ENCODE results near the gene MECR.

The MECR gene

DNA sequence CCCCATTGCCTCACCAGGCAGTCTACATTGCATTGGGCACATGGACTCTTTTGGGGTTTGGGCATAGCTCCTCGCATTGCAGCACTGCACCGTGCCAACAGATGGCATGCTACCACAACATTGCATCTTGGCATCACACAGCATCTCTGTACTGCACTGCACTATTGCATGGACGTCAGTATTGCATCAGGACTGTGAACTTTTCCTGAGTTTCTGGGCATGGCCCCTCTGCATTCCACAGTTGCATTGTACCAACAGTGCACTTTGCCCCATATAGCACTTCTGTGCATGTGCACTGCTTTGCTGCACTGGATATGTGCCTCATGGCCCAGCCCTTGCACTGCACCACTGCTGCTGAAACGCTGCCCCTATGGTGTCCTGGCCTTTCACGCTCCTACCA, 15.1 kb upstream of the MECR start:
- no peak overlapping the region for H3K9ac ChIP-seq (ENCODE audit: low read depth in 1 of 2, low read length in 2 of 2)
- H3K27me3 ChIP-seq (ENCODE audit: control insufficient read depth in 2 of 2, insufficient read depth in 2 of 2, low read length in 2 of 2): peaks cover 0 to 3% of the 10 kb centered on the region in 2 donors
- H3K27ac ChIP-seq (ENCODE audit: low read depth in 2 of 2, low read length in 2 of 2): no peak overlapping the region
- no peaks in the 10 kb centered on the region for H3K36me3 ChIP-seq (ENCODE audit: control insufficient read depth in 2 of 2, insufficient read depth in 2 of 2, low read length in 2 of 2)
- H3K4me1 ChIP-seq (ENCODE audit: control insufficient read depth in 2 of 2, insufficient read depth in 2 of 2, low read length in 2 of 2): no peaks in the 10 kb centered on the region
- no peak overlapping the region for H3K4me3 ChIP-seq (ENCODE audit: low read length in 2 of 2)
- H3K9me3 ChIP-seq (ENCODE audit: control insufficient read depth in 2 of 2, low read length in 2 of 2): no peaks in the 10 kb centered on the region

DNA sequence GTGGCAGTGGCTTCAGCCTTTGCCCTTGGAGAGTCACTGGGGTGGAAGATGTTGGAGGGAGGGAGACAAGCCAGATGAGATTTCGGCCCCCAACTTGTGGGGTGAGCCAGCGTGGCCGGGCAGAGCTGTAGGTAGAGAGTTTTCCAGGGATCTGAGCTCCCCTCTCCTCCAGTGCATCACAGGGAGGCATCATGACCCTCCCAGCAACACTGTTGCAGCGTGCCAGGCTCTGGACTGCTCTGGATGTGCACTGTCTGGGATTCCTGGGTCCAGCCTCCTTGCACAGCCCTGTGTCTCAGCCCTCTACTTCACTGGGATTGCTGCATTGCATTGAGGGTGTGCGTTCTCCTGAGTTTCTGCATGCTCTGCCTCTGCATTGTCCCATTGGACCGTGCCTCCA, 14.5 kb upstream of the MECR start:
- Histone ChIP-seq H3K4me1 (ENCODE audit: control insufficient read depth in 2 of 2, insufficient read depth in 2 of 2, low read length in 2 of 2) (no peaks in the 10 kb centered on the region), H3K27me3 (ENCODE audit: control insufficient read depth in 2 of 2, insufficient read depth in 2 of 2, low read length in 2 of 2) (peaks cover 0 to 4% of the 10 kb centered on the region in 2 donors), H3K9ac (ENCODE audit: low read depth in 1 of 2, low read length in 2 of 2) (no peak overlapping the region), H3K4me3 (ENCODE audit: low read length in 2 of 2) (no peak overlapping the region), H3K36me3 (ENCODE audit: control insufficient read depth in 2 of 2, insufficient read depth in 2 of 2, low read length in 2 of 2) (no peaks in the 10 kb centered on the region), H3K27ac (ENCODE audit: low read depth in 2 of 2, low read length in 2 of 2) (no peak overlapping the region), H3K9me3 (ENCODE audit: control insufficient read depth in 2 of 2, low read length in 2 of 2) (no peaks in the 10 kb centered on the region)

DNA sequence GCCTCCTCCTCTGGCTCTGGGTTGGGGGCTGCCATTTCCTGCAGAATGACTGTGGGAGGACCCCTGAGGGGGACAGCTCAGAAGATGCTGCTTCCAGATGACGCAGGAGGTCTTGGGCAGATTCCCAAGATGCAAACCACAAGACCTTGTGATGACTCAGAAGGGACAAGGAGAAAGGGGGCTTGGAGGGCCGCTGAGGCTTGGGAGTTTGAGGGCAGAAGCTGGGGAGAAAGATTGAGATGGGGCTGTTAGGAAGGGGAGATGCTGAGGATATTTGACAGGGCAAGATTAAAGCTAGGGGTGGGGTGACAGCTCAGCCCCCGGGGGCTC, 13.1 kb upstream of the MECR start:
- Histone ChIP-seq H3K9ac (ENCODE audit: low read depth in 1 of 2, low read length in 2 of 2) (no peak overlapping the region), H3K4me3 (ENCODE audit: low read length in 2 of 2) (no peak overlapping the region), H3K27ac (ENCODE audit: low read depth in 2 of 2, low read length in 2 of 2) (no peak overlapping the region), H3K4me1 (ENCODE audit: control insufficient read depth in 2 of 2, insufficient read depth in 2 of 2, low read length in 2 of 2) (no peaks in the 10 kb centered on the region), H3K9me3 (ENCODE audit: control insufficient read depth in 2 of 2, low read length in 2 of 2) (no peaks in the 10 kb centered on the region), H3K27me3 (ENCODE audit: control insufficient read depth in 2 of 2, insufficient read depth in 2 of 2, low read length in 2 of 2) (peaks cover 11 to 12% of the 10 kb centered on the region in 2 donors), H3K36me3 (ENCODE audit: control insufficient read depth in 2 of 2, insufficient read depth in 2 of 2, low read length in 2 of 2) (no peaks in the 10 kb centered on the region)

DNA sequence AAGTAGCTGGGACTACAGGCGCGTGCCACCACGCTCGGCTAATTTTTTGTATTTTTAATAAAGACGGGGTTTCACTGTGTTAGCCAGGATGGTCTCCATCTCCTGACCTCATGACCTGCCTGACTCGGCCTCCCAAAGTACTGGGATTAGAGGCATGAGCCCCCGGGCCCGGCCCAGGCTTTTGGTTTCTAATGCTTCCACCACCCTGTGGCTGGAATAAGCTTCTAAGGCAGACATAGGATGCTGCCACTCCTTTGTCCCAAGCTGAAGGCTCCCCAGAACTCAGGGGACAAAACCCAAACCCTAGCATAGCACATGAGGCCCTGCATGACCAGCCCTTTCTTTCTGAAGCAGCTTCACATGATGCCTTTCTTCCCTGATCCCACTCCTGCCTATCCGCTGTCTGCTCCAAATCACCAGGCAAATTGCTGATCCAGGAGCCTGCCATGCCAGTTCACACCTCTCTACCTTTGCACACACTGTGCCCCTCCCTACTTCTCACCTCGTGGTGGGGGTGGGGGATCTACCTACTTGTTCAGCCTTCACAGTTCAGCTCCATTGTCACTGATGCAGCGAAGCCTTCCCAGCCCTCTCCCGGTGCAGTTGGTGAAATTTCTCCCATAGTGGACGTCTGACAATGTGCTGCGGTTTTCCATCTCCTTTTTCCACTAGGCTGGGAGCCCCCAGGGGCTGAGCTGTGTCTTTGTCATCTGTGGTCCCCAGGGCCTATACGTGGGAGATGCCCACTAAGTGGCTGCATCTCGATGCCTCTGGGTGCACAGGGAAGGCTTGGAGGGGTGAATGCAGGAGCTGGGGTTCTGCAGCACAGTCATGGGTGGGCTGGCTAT, 12.5 kb upstream of the MECR start:
- Histone ChIP-seq H3K4me3 (ENCODE audit: low read length in 2 of 2) (no peak overlapping the region), H3K36me3 (ENCODE audit: control insufficient read depth in 2 of 2, insufficient read depth in 2 of 2, low read length in 2 of 2) (no peaks in the 10 kb centered on the region), H3K9me3 (ENCODE audit: control insufficient read depth in 2 of 2, low read length in 2 of 2) (no peaks in the 10 kb centered on the region), H3K27ac (ENCODE audit: low read depth in 2 of 2, low read length in 2 of 2) (no peak overlapping the region), H3K27me3 (ENCODE audit: control insufficient read depth in 2 of 2, insufficient read depth in 2 of 2, low read length in 2 of 2) (peaks cover 15 to 16% of the 10 kb centered on the region in 2 donors), H3K9ac (ENCODE audit: low read depth in 1 of 2, low read length in 2 of 2) (no peak overlapping the region), H3K4me1 (ENCODE audit: control insufficient read depth in 2 of 2, insufficient read depth in 2 of 2, low read length in 2 of 2) (no peaks in the 10 kb centered on the region)

DNA sequence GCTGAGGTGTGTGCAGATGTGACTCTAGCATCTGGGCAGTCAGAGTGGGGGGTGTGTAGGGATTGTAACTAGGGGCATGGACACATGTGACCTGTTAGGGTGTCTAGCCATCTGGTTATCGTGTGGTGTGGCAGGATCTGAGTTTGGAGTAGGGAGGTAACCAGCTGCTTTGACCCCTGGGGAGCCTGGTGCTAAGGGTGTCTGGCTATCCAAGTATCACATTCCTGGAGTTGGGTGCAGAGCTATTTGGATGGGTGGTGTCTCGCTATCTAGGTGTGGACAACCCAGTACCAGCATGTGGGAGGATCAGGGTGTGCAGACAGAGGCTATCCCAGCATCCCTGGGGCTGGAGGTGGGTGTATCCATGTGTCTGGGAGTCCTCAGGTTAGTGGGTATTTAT, 10.3 kb upstream of the MECR start:
- Histone ChIP-seq H3K9ac (ENCODE audit: low read depth in 1 of 2, low read length in 2 of 2) (no peak overlapping the region), H3K36me3 (ENCODE audit: control insufficient read depth in 2 of 2, insufficient read depth in 2 of 2, low read length in 2 of 2) (no peaks in the 10 kb centered on the region), H3K4me3 (ENCODE audit: low read length in 2 of 2) (no peak overlapping the region), H3K4me1 (ENCODE audit: control insufficient read depth in 2 of 2, insufficient read depth in 2 of 2, low read length in 2 of 2) (peaks cover 9 to 16% of the 10 kb centered on the region in 2 donors), H3K27ac (ENCODE audit: low read depth in 2 of 2, low read length in 2 of 2) (no peak overlapping the region), H3K27me3 (ENCODE audit: control insufficient read depth in 2 of 2, insufficient read depth in 2 of 2, low read length in 2 of 2) (peaks cover 24 to 25% of the 10 kb centered on the region in 2 donors), H3K9me3 (ENCODE audit: control insufficient read depth in 2 of 2, low read length in 2 of 2) (no peaks in the 10 kb centered on the region)

DNA sequence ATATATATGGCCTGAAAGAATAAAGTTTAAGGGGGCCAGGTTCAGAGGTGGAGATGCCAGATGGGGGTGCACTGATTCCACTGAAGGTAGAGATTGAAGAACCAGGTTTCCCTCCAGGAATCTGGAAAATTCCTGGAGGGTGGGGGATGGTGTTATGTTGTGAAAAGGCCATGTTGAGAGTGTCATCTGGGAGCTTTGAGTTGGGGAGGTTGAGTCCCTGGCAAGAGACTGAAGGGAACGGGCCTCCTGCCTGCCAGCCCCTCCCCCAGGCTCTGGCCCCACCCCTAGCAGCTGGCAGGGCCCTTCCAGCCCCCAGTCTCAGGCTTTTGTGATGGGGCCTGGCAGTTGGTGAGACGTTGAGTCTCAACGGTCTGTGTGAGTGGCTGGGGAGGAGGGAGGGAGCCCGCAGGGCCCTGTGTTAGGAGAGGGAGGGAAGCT, 9.7 kb upstream of the MECR start:
- H3K4me1 ChIP-seq (ENCODE audit: control insufficient read depth in 2 of 2, insufficient read depth in 2 of 2, low read length in 2 of 2): peaks cover 9 to 16% of the 10 kb centered on the region in 2 donors
- no peaks in the 10 kb centered on the region for H3K36me3 ChIP-seq (ENCODE audit: control insufficient read depth in 2 of 2, insufficient read depth in 2 of 2, low read length in 2 of 2)
- H3K27me3 ChIP-seq (ENCODE audit: control insufficient read depth in 2 of 2, insufficient read depth in 2 of 2, low read length in 2 of 2): peaks cover 24 to 25% of the 10 kb centered on the region in 2 donors
- H3K9me3 ChIP-seq (ENCODE audit: control insufficient read depth in 2 of 2, low read length in 2 of 2): no peaks in the 10 kb centered on the region
- H3K9ac ChIP-seq (ENCODE audit: low read depth in 1 of 2, low read length in 2 of 2): no peak overlapping the region
- no peak overlapping the region for H3K27ac ChIP-seq (ENCODE audit: low read depth in 2 of 2, low read length in 2 of 2)
- H3K4me3 ChIP-seq (ENCODE audit: low read length in 2 of 2): no peak overlapping the region

DNA sequence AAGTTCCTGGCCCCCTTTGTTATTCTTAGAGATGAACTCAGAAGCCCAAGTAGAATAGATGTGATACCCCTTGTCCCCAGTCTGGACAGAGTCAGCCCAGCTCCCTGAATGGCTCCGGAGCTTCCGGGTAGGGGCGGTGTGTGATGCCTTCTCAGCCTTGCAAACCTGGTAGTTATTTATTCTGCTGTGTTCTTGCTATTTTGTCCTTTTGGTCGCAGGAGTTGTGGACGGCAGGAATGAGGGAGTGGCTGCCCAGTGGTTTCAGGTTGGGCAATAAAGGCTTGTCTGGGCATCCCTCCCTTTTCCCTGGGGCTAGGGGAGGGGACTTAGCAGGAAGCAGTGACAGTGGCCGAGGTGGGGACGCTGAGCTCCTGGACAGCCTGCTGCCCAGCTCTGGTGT, 8.4 kb upstream of the MECR start:
- Histone ChIP-seq H3K27me3 (ENCODE audit: control insufficient read depth in 2 of 2, insufficient read depth in 2 of 2, low read length in 2 of 2) (peaks cover 26 to 29% of the 10 kb centered on the region in 2 donors), H3K9ac (ENCODE audit: low read depth in 1 of 2, low read length in 2 of 2) (no peak overlapping the region), H3K36me3 (ENCODE audit: control insufficient read depth in 2 of 2, insufficient read depth in 2 of 2, low read length in 2 of 2) (no peaks in the 10 kb centered on the region), H3K4me1 (ENCODE audit: control insufficient read depth in 2 of 2, insufficient read depth in 2 of 2, low read length in 2 of 2) (peaks cover 9 to 16% of the 10 kb centered on the region in 2 donors), H3K27ac (ENCODE audit: low read depth in 2 of 2, low read length in 2 of 2) (no peak overlapping the region), H3K9me3 (ENCODE audit: control insufficient read depth in 2 of 2, low read length in 2 of 2) (no peaks in the 10 kb centered on the region), H3K4me3 (ENCODE audit: low read length in 2 of 2) (no peak overlapping the region)

DNA sequence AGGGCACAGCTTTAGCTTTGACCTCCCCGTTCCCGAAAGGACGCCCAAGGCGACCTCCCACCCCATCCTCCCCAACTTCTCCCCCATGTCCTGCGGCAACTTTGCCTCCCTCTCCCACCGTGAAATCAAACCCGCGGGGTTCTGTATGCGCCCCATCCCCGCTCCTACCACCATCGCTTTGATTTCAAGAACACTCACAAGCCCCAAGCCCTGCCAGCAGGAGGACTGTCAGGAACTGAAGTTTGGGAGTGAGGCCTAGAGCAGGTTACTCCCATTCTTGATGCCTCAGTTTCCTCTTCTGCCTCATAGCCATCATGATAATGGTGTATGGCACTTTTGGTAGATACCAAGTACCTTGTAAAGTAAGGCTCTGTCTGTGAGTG, 7.9 kb upstream of the MECR start:
- no peaks in the 10 kb centered on the region for H3K36me3 ChIP-seq (ENCODE audit: control insufficient read depth in 2 of 2, insufficient read depth in 2 of 2, low read length in 2 of 2)
- peaks cover 9 to 16% of the 10 kb centered on the region in 2 donors for H3K4me1 ChIP-seq (ENCODE audit: control insufficient read depth in 2 of 2, insufficient read depth in 2 of 2, low read length in 2 of 2)
- H3K27ac ChIP-seq (ENCODE audit: low read depth in 2 of 2, low read length in 2 of 2): no peak overlapping the region
- H3K9me3 ChIP-seq (ENCODE audit: control insufficient read depth in 2 of 2, low read length in 2 of 2): no peaks in the 10 kb centered on the region
- H3K4me3 ChIP-seq (ENCODE audit: low read length in 2 of 2): no peak overlapping the region
- no peak overlapping the region for H3K9ac ChIP-seq (ENCODE audit: low read depth in 1 of 2, low read length in 2 of 2)
- H3K27me3 ChIP-seq (ENCODE audit: control insufficient read depth in 2 of 2, insufficient read depth in 2 of 2, low read length in 2 of 2): peaks cover 26 to 29% of the 10 kb centered on the region in 2 donors

DNA sequence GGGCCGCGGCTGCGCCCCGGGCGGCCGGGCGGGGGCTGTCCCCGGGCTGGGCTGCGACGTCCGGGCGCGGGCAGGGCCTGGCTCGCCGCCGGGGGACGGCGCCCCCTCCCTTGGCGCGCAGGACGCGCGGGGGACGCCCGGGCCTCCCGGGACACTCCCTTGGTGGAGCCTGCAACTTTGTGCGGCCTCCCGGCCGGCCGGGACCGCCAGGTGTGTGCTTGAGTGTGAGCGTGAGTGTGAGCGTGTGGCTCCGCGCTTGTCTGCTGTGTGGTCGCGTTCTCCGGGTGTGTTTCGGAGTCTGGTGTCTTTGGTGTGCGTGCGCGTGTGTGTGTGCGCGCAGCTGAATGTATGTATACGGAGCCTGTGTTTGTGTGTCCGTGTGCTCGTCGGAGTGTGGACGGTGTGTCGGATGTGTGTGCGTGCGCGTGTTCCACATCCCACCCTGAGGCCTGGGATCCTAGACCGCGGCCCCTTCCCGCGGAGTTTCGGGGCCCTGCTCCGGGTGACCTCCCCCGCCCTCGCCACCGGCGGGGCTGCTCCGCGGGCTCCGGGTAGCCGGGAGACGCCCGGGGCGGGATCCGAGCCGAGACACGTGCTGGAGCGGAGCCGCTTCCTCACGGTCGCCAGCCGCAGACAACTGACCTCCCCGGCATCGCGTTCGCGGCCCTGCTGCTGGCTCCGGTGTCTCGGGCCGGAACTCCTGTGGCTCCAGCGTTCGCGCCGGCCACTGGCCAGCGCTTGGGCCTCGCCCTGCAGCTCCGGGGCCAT, 7.3 kb upstream of the MECR start:
- no peak overlapping the region for H3K27ac ChIP-seq (ENCODE audit: low read depth in 2 of 2, low read length in 2 of 2)
- peak overlapping the region; percentile 28 to 49 for H3K4me3 ChIP-seq (ENCODE audit: low read length in 2 of 2)
- no peaks in the 10 kb centered on the region for H3K36me3 ChIP-seq (ENCODE audit: control insufficient read depth in 2 of 2, insufficient read depth in 2 of 2, low read length in 2 of 2)
- peaks cover 26 to 29% of the 10 kb centered on the region in 2 donors for H3K27me3 ChIP-seq (ENCODE audit: control insufficient read depth in 2 of 2, insufficient read depth in 2 of 2, low read length in 2 of 2)
- H3K4me1 ChIP-seq (ENCODE audit: control insufficient read depth in 2 of 2, insufficient read depth in 2 of 2, low read length in 2 of 2): peaks cover 9 to 16% of the 10 kb centered on the region in 2 donors
- H3K9me3 ChIP-seq (ENCODE audit: control insufficient read depth in 2 of 2, low read length in 2 of 2): no peaks in the 10 kb centered on the region
- H3K9ac ChIP-seq (ENCODE audit: low read depth in 1 of 2, low read length in 2 of 2): no peak overlapping the region

DNA sequence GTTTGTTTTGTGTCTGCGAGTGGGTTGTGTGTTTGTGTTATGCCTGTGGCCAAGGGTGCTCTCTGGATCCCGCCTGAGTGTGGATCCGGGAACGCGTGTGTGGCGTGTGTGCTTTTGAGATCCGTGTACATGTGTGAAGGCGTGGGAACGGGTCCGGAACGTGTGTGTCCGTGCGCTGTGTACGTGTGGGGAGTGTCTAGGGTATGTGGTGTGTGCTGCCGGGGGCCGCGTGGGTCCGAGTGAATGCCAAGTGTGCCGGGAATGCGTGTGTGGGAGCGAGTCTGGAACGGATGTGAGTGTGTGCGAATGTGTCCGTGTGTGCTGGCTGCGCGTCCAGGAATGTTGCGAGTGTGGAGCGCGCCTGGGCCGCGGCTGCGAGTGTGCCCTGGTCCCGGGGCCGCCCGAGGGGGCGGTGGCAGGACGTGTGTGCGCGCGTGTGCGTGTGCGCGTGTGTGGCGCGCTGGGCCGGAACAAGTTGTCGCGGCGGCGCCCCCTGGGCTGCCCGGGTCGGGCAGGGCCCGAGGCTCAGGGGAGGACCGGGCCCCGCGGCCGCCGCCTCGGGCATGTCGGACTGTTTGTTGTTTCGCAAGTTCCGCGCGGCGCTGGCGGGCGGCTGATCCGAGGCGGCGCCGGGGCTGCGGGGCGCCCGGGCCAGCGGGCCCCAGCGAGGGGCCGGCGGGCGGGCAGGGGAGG, 6.5 kb upstream of the MECR start:
- Histone ChIP-seq H3K4me1 (ENCODE audit: control insufficient read depth in 2 of 2, insufficient read depth in 2 of 2, low read length in 2 of 2) (peaks cover 9 to 16% of the 10 kb centered on the region in 2 donors), H3K9ac (ENCODE audit: low read depth in 1 of 2, low read length in 2 of 2) (peak overlapping the region in 1 of 2 donors; percentile 48), H3K27me3 (ENCODE audit: control insufficient read depth in 2 of 2, insufficient read depth in 2 of 2, low read length in 2 of 2) (peaks cover 26 to 29% of the 10 kb centered on the region in 2 donors), H3K27ac (ENCODE audit: low read depth in 2 of 2, low read length in 2 of 2) (no peak overlapping the region), H3K4me3 (ENCODE audit: low read length in 2 of 2) (peak overlapping the region; percentile 56 to 81), H3K36me3 (ENCODE audit: control insufficient read depth in 2 of 2, insufficient read depth in 2 of 2, low read length in 2 of 2) (no peaks in the 10 kb centered on the region), H3K9me3 (ENCODE audit: control insufficient read depth in 2 of 2, low read length in 2 of 2) (no peaks in the 10 kb centered on the region)
